ENCODE measurements around the gene FER1L5.

FER1L5 gene

GRCh38 chr2:96700086-96700485, 57.5 kb downstream of the FER1L5 start:
- TF ChIP-seq CTCF (IDR thresholded peaks at IDR 0.05; ENCODE audit: control insufficient read depth, insufficient read depth, low read depth, low read length, missing control alignments): no peak
- no peak overlapping the region for H3K4me3 ChIP-seq (ENCODE audit: control insufficient read depth, low read depth, low read length)
- no peak for DNase-seq (ENCODE audit: low read depth)

GRCh38 chr2:96701636-96702035, 59.1 kb downstream of the FER1L5 start:
- no peak for TF ChIP-seq CTCF (IDR thresholded peaks at IDR 0.05; ENCODE audit: control insufficient read depth, insufficient read depth, low read depth, low read length, missing control alignments)
- no peak overlapping the region for H3K4me3 ChIP-seq (ENCODE audit: control insufficient read depth, low read depth, low read length)
- DNase-seq (ENCODE audit: low read depth): no peak

GRCh38 chr2:96702098-96702785, 59.7 kb downstream of the FER1L5 start:
- TF ChIP-seq CTCF (IDR thresholded peaks at IDR 0.05; ENCODE audit: control insufficient read depth, insufficient read depth, low read depth, low read length, missing control alignments): no peak
- DNase-seq (ENCODE audit: low read depth): no peak

GRCh38 chr2:96703021-96703751, 60.6 kb downstream of the FER1L5 start:
- TF ChIP-seq CTCF (IDR thresholded peaks at IDR 0.05; ENCODE audit: control insufficient read depth, insufficient read depth, low read depth, low read length, missing control alignments): no peak
- no peak for DNase-seq (ENCODE audit: low read depth)
- H3K4me3 ChIP-seq (ENCODE audit: control insufficient read depth, low read depth, low read length): no peak overlapping the region

More at GRCh38 chr2:96702098-96702785, 59.7 kb downstream of the FER1L5 start:
- H3K4me3 ChIP-seq (ENCODE audit: control insufficient read depth, low read depth, low read length): no peak overlapping the region

- H3K4me3 ChIP-seq (ENCODE audit: control insufficient read depth, low read depth, low read length): no peak overlapping the region
- no peak for TF ChIP-seq CTCF (IDR thresholded peaks at IDR 0.05; ENCODE audit: control insufficient read depth, insufficient read depth, low read depth, low read length, missing control alignments)
- DNase-seq (ENCODE audit: low read depth): no peak
Measured at GRCh38 chr2:96710985-96711384, 68.4 kb downstream of the FER1L5 start.

- TF ChIP-seq CTCF (IDR thresholded peaks at IDR 0.05; ENCODE audit: control insufficient read depth, insufficient read depth, low read depth, low read length, missing control alignments): no peak
- DNase-seq (ENCODE audit: low read depth): no peak
- H3K4me3 ChIP-seq (ENCODE audit: control insufficient read depth, low read depth, low read length): no peak overlapping the region
Measured at GRCh38 chr2:96715658-96716057, 73.1 kb downstream of the FER1L5 start.

Data from AG09309 (cell line).